Hematopoietic multipotent progenitor cell treated with erythropoietin and hydrocortisone succinate and interleukin-3 and kit ligand, for 4 days (in vitro differentiated cells): Measurements from ENCODE around the gene BEND5.

Source experiments
- DNase-seq: peaks from one replicate; pipeline ENCODE4 v3.0.0-alpha.2; 2015

BEND5 gene

GRCh38 chr1:48717082-48717481 is 59.6 kb downstream of the BEND5 start:
- DNase-seq = no peak

- no peak for DNase-seq
Measured at GRCh38 chr1:48715921-48716320, 60.8 kb downstream of the BEND5 start.

GRCh38 chr1:48710915-48711314 is 65.8 kb downstream of the BEND5 start:
- no peak for DNase-seq

- no peak for DNase-seq
Measured at GRCh38 chr1:48710318-48710717, 66.4 kb downstream of the BEND5 start.

- DNase-seq = no peak
Measured at GRCh38 chr1:48704736-48705135, 72.0 kb downstream of the BEND5 start.

- DNase-seq = no peak
Measured at GRCh38 chr1:48701445-48701844, 75.2 kb downstream of the BEND5 start.

GRCh38 chr1:48697066-48697707 is 79.5 kb downstream of the BEND5 start:
- peak; percentile 69 for DNase-seq

- DNase-seq = no peak
Measured at GRCh38 chr1:48695161-48695560, 81.5 kb downstream of the BEND5 start.

GRCh38 chr1:48693674-48694320 is 82.9 kb downstream of the BEND5 start:
- no peak for DNase-seq

GRCh38 chr1:48693180-48693579 is 83.5 kb downstream of the BEND5 start:
- no peak for DNase-seq

GRCh38 chr1:48692235-48692634 is 84.5 kb downstream of the BEND5 start:
- no peak for DNase-seq

- no peak for DNase-seq
Measured at GRCh38 chr1:48691429-48692001, 85.2 kb downstream of the BEND5 start.

GRCh38 chr1:48688102-48688760 is 88.5 kb downstream of the BEND5 start:
- DNase-seq = peak; percentile 53

GRCh38 chr1:48687282-48688045 is 89.2 kb downstream of the BEND5 start:
- no peak for DNase-seq

GRCh38 chr1:48686159-48686558 is 90.5 kb downstream of the BEND5 start:
- DNase-seq = no peak

- DNase-seq = no peak
Measured at GRCh38 chr1:48684381-48684780, 92.3 kb downstream of the BEND5 start.

GRCh38 chr1:48683839-48684238 is 92.9 kb downstream of the BEND5 start:
- DNase-seq = no peak

- no peak for DNase-seq
Measured at GRCh38 chr1:48681476-48682305, 95.0 kb downstream of the BEND5 start.

- DNase-seq = no peak
Measured at GRCh38 chr1:48680411-48681035, 96.2 kb downstream of the BEND5 start.

GRCh38 chr1:48679859-48680258 is 96.8 kb downstream of the BEND5 start:
- DNase-seq = no peak

GRCh38 chr1:48678710-48679505 is 97.8 kb downstream of the BEND5 start:
- DNase-seq = peak; percentile 5
